Measurements from ENCODE around the gene TTC7B.

TTC7B gene

GRCh38 chr14:90521930-90522483 is 294.2 kb downstream of the TTC7B start:
- DNase-seq (ENCODE audit: insufficient read length, low spot score) = no peak
- FAIRE-seq = no peak

- DNase-seq (ENCODE audit: insufficient read length, low spot score) (no peak), FAIRE-seq (no peak)
Measured at GRCh38 chr14:90521084-90521929, 294.9 kb downstream of the TTC7B start.

- DNase-seq (ENCODE audit: insufficient read length, low spot score) (no peak), FAIRE-seq (no peak)
Measured at GRCh38 chr14:90520326-90520725, 295.9 kb downstream of the TTC7B start.

- FAIRE-seq = no peak
- no peak for DNase-seq (ENCODE audit: insufficient read length, low spot score)
Measured at GRCh38 chr14:90519262-90519920, 296.8 kb downstream of the TTC7B start.

GRCh38 chr14:90518941-90519256 is 297.3 kb downstream of the TTC7B start:
- FAIRE-seq = no peak
- DNase-seq (ENCODE audit: insufficient read length, low spot score) = no peak

GRCh38 chr14:90518069-90518940 is 297.9 kb downstream of the TTC7B start:
- FAIRE-seq = no peak
- no peak for DNase-seq (ENCODE audit: insufficient read length, low spot score)

- DNase-seq (ENCODE audit: insufficient read length, low spot score) (no peak), FAIRE-seq (no peak)
Measured at GRCh38 chr14:90517076-90517841, 299.0 kb downstream of the TTC7B start.

GRCh38 chr14:90514566-90514965 is 301.7 kb downstream of the TTC7B start:
- DNase-seq (ENCODE audit: insufficient read length, low spot score) = no peak
- no peak for FAIRE-seq

- DNase-seq (ENCODE audit: insufficient read length, low spot score) = no peak
- no peak for FAIRE-seq
Measured at GRCh38 chr14:90514015-90514398, 302.2 kb downstream of the TTC7B start.

GRCh38 chr14:90513161-90514014 is 302.8 kb downstream of the TTC7B start:
- DNase-seq (ENCODE audit: insufficient read length, low spot score) = no peak
- no peak for FAIRE-seq

GRCh38 chr14:90512329-90512991 is 303.8 kb downstream of the TTC7B start:
- FAIRE-seq = no peak
- no peak for DNase-seq (ENCODE audit: insufficient read length, low spot score)

- DNase-seq (ENCODE audit: insufficient read length, low spot score) (no peak), FAIRE-seq (no peak)
Measured at GRCh38 chr14:90511795-90512328, 304.4 kb downstream of the TTC7B start.

- DNase-seq (ENCODE audit: insufficient read length, low spot score) = no peak
- no peak for FAIRE-seq
Measured at GRCh38 chr14:90511252-90511651, 305.0 kb downstream of the TTC7B start.

GRCh38 chr14:90510159-90510558 is 306.1 kb downstream of the TTC7B start:
- no peak for DNase-seq (ENCODE audit: insufficient read length, low spot score)
- FAIRE-seq = no peak

GRCh38 chr14:90509403-90509802 is 306.8 kb downstream of the TTC7B start:
- FAIRE-seq = no peak
- DNase-seq (ENCODE audit: insufficient read length, low spot score) = no peak

- DNase-seq (ENCODE audit: insufficient read length, low spot score) (no peak), FAIRE-seq (no peak)
Measured at GRCh38 chr14:90508536-90509254, 307.5 kb downstream of the TTC7B start.

GRCh38 chr14:90508036-90508435 is 308.2 kb downstream of the TTC7B start:
- no peak for FAIRE-seq

GRCh38 chr14:90507428-90507827 is 308.8 kb downstream of the TTC7B start:
- FAIRE-seq (no peak), DNase-seq (ENCODE audit: insufficient read length, low spot score) (no peak)

More at GRCh38 chr14:90508036-90508435, 308.2 kb downstream of the TTC7B start:
- DNase-seq (ENCODE audit: insufficient read length, low spot score) = no peak
